CD4-positive, alpha-beta T cell treated with Interleukin-6 at 100 ng/mL for 8 hours (primary cell): ENCODE data around the gene RSF1.

Experiments
- DNase-seq: peaks from one replicate; pipeline ENCODE4 v3.0.0-alpha.2; 2020; ENCODE audit warnings: mixed read lengths, low spot score

The RSF1 gene

DNA sequence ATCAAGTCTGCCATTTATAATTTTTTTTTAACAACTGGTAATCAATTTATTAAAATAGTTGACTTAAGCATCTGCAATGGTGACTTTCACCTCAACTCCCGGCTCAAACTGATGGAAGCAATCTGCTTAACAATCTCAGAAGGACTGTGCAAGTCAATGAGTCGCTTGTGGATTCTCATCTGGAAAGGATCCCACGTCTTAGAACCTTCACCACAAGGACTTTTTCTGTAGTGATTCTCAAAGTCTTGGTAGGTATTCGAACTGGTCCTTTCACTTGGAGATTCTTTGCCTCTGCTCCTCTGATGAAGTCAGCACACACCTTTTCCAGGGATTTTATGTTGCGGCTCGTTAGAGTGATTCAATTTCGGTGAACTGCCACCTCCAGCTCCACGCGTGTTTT, 7.3 kb downstream of the RSF1 start:
- no peak for DNase-seq

GRCh38 chr11:77806993-77807392, 13.5 kb downstream of the RSF1 start:
- no peak for DNase-seq

DNA sequence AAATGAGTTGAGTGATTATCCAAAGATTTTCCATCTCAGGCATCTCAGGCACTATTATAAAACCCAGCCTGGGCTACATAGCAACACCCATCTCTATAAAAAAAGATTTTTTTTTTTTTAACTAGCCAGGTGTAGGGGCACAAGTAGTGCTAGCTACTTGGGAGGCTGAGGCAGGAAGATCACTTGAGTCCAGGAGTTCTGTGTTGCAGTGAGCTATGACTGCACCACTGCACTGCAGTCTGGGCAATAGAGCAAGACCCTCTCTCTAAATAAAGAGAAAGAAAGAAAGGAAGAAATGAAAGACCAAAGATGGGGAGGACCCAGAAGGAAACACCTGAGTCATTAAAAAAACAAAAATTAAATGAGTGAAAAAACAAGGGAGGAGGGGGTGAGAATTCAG, 14.1 kb downstream of the RSF1 start:
- DNase-seq, result no peak

DNA sequence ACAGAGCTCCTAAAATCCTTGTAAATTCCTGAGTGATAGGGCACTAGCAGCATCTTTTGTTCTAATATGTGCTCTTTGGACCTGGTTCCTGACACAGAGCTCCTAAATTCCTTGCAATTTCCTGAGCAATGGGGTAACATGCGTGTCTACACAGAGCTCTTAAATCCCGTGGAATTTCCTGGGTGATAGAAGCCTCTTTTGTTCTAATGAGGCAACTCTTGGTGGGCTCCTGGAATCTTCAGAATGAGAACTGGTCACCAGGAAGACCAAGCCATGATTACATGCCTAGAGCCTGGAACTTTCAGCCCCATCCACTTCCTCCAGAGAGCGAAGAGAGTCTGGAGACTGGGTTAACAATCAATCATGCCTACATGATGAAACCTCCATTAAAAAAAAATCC, 19.0 kb downstream of the RSF1 start:
- no peak for DNase-seq

- DNase-seq, result no peak
Measured at GRCh38 chr11:77800449-77800848, 20.1 kb downstream of the RSF1 start.

GRCh38 chr11:77799338-77799737, 21.2 kb downstream of the RSF1 start:
- no peak for DNase-seq

GRCh38 chr11:77793972-77794371, 26.6 kb downstream of the RSF1 start:
- no peak for DNase-seq

DNA sequence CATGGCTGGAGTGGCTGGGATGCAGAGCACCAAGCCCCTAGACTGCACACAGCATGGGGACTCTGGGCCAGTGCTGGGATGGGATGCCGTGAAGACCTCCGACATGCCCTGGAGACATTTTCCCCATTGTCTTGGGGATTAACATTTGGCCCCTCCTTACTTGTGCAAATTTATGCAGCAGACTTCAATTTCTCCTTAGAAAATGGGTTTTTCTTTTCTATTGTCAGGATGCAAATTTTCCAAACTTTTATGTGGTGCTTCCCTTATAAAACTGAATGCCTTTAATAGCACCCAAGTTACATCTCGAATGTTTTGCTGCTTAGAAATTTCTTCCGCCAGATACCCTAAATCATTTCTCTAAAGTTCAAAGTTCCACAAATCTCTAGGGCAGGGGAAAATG, 29.2 kb downstream of the RSF1 start:
- DNase-seq, result no peak

DNA sequence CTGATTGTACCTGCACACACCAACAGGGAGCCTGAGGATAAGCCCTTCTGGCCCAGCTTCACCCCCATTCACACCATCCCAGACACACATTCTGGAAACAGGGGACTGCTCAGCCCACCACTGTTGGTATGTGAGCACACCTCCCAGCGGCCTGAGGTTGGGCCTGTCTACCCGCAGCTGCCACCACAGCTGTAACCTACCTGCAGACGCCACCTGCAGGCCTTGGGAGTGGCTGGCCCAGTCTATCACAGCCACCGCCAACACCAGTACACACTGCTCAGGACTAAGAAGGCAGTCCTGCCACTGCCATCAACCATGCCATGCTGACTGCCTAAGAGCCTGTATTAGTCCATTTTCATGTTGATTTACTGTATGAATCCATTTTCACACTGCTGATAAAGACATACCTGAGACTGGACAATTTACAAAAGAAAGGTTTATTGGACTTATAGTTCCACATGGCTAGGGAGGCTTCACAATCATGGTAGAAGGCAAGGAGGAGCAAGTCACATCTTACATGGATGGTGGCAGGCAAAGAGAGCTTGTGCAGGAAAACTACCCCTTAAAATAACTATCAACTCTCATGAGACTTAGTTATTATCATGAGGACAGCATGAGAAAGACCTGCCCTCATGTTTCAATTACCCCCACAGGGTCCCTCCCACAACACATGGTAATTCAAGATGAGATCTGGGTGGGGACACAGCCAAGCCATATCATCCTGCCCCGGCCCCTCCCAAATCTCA, 30.6 kb downstream of the RSF1 start:
- no peak for DNase-seq

GRCh38 chr11:77789061-77789730, 31.3 kb downstream of the RSF1 start:
- no peak for DNase-seq

DNA sequence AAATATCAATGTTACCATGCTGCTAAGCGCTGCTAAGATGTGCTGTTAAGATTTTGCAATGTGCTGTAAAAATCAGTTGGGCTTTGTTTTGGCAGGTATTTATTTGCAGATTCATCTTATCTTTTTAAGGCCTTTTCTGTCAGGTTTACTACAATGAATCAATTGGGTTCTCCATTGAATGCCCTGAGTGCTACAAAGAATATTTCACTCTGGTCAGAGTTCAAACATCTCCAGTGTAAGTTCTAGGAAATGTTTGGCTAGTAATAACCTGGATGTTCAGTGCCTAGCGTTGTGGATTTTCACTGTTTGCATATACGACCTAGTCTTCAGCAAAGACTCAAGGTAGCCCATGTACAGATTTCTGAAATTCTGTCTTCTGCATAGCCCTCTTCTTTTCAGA, 36.0 kb downstream of the RSF1 start:
- DNase-seq, result no peak

- no peak for DNase-seq
Measured at GRCh38 chr11:77783025-77783424, 37.5 kb downstream of the RSF1 start.

- DNase-seq, result no peak
Measured at GRCh38 chr11:77779935-77780334, 40.6 kb downstream of the RSF1 start.

DNA sequence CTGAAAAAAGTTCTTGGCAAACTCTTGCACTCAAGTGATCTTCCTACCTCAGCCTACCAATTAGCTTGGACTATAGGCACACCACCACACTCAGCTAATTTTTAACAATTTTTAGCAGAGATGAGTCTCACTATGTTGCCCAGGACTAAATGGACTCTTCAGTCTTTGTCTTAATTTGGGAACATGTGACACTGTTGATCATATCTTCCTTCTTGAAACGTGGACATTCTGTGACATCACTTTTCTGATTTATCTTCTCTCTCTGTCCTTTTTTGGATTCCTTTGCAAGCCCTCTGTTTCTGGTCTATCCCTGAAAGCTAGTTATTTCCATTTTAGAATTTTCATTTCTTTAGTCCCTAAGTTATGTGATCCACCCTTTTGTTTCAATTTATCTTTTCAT, 42.0 kb downstream of the RSF1 start:
- DNase-seq, result no peak

DNA sequence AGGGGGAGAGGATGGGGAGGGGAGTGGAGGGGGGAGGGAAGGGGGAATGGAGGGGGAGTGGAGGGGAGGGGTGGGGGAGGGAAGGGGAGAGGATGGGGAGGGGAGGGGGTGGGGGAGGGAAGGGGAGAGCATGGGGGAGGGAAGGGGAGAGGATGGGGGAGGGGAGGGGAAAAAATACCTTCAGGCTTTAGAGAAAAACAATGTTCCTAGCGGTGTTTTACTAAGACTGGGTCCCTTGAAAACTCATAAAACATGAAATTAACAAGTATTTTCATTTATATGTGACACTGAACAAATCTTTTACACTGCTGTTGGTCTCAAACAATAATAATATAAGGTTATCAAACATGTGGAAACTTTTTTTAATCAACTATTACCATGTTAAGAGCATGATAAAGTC, 42.4 kb downstream of the RSF1 start:
- no peak for DNase-seq

- DNase-seq, result no peak
Measured at GRCh38 chr11:77776455-77776854, 44.1 kb downstream of the RSF1 start.

GRCh38 chr11:77775936-77776335, 44.6 kb downstream of the RSF1 start:
- DNase-seq, result no peak

GRCh38 chr11:77771135-77771534, 49.4 kb downstream of the RSF1 start:
- no peak for DNase-seq

DNA sequence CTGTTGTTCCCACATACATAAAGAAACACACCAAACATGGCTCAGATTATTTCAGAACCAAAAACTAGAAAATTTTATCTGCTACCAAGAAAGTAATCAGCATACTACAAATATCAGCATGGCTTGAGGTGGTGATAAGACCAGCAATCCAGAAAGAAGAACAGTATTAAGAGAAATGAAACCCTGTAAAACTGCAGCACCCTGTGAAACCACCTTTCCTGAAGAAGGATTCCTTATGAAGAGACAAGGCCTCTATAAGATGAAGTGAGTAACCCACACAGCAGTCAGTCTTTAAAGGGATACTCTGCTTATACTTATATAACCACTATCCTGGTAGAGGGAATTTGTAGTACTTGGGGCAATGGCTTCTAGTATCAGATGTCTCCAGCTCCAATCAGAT, 49.9 kb downstream of the RSF1 start:
- no peak for DNase-seq

GRCh38 chr11:77762426-77762825, 58.1 kb downstream of the RSF1 start:
- DNase-seq, result no peak

DNA sequence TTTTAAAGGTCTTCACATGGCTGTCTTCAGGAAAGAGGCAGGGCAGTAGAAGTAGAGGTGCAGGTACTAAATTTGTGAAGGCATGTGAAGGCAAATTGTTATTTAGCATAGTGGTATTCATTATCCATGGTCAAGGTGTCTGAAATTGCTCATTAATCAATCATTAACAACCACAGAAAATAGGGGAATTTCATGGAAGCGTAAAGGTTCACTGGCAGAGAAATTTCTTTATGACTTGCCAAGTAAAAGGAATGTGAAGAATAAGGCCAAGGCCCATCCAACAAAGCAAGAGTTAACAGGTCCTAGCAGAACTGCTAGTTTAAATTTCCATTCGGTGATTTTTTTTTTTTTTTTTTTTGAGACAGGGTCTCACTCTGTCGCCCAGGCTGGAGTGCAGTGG, 59.0 kb downstream of the RSF1 start:
- no peak for DNase-seq

GRCh38 chr11:77758331-77758730, 62.2 kb downstream of the RSF1 start:
- DNase-seq, result no peak

DNA sequence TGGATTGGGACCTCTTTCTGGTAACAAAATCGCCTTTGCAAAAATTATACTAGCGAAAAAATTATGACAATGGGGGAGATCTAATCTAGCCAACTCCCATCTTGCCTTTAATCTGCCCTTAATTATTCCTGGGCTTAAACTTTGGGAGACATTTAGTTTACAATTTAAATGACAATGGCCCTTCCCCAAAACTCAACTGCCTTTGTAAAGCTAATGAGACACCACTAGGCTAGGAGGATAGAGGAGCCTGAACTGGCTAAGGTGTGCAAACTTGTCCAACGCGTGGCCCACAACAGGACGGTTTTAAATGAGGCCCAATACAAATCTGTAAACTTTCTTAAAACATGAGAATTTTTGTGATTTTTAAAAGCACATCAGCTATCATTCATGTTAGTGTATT, 67.3 kb downstream of the RSF1 start:
- DNase-seq, result no peak

DNA sequence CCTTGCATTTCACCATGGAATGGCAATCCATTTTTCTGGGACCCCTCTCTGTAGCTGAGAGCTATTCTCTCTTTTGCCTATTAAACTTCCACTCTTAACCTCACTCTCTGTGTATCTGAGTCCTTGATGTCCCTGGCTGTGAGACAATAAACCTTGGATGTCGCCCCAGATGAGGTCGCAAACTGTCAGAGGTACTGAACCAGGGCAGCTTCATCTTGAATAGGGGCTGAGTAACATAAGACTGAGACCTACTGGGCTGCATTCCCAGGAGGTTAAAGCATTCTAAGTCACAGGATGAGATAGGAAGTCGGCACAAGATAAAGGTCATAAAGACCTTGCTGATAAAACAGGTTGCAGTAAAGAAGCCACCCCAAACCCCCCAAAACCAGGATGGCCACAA, 68.0 kb downstream of the RSF1 start:
- DNase-seq, result no peak
